ENCODE data around the gene CABP2. TPM values are rescaled to one million over a fixed set of nuclear protein-coding genes. Genes with fewer than 3 reads are reported as not detected.
"Not testable (repeated sequence)": the region's sequence is repeated elsewhere in the genome, so short reads cannot be mapped to it uniquely, and the experiment has no call there.

CABP2 gene
- total RNA-seq, 2 donors from 2014 or later: not detected

DNA sequence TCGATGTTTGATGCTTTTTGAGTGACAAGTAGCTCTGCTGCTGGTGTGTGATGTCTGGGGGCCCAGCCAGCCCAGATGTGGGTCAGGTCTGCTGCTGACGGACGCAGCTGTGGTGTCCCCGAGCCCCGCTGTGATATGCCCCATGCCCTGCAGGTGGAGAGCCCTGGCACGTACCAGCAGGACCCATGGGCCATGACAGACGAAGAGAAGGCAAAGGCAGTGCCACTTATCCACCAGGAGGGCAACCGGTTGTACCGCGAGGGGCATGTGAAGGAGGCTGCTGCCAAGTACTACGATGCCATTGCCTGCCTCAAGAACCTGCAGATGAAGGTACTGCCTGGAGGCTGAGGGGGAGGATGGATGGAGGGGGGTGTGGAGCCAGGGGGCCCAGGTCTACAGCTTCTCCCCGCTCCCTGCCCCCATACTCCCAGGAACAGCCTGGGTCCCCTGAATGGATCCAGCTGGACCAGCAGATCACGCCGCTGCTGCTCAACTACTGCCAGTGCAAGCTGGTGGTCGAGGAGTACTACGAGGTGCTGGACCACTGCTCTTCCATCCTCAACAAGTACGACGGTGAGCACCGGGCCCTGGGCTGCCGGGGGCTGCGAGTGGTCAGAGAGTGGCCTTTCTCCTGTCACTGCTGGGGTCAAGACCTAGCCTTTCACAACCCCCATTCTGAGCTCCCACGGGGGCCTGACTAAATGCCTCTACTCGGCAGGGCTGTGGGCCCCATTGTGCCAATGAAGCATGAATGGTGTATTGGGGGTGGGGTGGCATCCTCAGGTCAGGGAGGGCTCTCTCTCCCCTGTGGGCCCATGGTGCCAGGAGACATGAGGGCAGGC, 33.1 kb downstream of the CABP2 start:
- Histone ChIP-seq H3K4me3 (no peak overlapping the region), H3K4me1 (ENCODE audit: control insufficient read depth in 1 of 2, low read depth in 2 of 2) (peaks cover 2 to 3% of the 10 kb centered on the region in 2 donors), H3K36me3 (peaks cover 40% of the 10 kb centered on the region), H3K9me3 (no peaks in the 10 kb centered on the region), H3K27ac (no peak overlapping the region), H3K27me3 (replicated peaks; ENCODE audit: insufficient read depth) (no peaks in the 10 kb centered on the region)
- no peak for DNase-seq (ENCODE audit: low spot score)
- ATAC-seq (ENCODE audit: insufficient number of reproducible peaks, low FRiP score, low read depth): no peak
- TF ChIP-seq, protein P1, sequence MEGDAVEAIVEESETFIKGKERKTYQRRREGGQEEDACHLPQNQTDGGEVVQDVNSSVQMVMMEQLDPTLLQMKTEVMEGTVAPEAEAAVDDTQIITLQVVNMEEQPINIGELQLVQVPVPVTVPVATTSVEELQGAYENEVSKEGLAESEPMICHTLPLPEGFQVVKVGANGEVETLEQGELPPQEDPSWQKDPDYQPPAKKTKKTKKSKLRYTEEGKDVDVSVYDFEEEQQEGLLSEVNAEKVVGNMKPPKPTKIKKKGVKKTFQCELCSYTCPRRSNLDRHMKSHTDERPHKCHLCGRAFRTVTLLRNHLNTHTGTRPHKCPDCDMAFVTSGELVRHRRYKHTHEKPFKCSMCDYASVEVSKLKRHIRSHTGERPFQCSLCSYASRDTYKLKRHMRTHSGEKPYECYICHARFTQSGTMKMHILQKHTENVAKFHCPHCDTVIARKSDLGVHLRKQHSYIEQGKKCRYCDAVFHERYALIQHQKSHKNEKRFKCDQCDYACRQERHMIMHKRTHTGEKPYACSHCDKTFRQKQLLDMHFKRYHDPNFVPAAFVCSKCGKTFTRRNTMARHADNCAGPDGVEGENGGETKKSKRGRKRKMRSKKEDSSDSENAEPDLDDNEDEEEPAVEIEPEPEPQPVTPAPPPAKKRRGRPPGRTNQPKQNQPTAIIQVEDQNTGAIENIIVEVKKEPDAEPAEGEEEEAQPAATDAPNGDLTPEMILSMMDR (IDR thresholded peaks at IDR 0.05): no peak

DNA sequence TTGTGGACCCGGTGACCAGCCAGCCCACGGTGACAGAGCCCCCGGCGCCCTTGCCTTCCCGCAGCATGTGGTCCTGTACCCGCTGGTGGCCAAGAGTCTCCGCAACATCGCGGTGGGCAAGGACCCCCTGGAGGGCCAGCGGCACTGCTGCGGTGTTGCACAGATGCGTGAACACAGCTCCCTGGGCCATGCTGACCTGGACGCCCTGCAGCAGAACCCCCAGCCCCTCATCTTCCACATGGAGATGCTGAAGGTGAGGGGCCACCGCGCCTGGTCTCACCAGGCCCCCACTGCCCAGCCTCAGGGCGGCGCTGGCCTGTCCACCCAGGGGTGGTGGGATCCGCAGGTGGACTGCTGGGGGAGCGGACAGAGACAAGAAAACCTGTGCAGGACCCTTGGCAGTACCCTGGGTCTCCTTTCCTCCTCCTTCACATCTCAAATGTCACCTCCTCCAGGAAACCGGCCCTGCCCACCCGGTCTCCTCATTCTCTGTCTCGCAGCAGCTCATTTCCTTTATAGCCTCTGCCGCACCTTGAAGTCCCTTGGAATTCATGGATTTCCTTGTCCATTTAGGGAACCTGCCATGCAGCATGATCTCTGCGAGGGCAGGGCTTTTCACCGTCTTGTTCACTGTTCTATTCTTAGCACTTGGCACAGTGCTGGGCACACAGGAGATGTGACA, 33.9 kb downstream of the CABP2 start:
- DNase-seq (ENCODE audit: low spot score) (no peak), ATAC-seq (ENCODE audit: insufficient number of reproducible peaks, low FRiP score, low read depth) (no peak)
- Histone ChIP-seq H3K27me3 (replicated peaks; ENCODE audit: insufficient read depth) (no peaks in the 10 kb centered on the region), H3K4me3 (no peak overlapping the region), H3K4me1 (ENCODE audit: control insufficient read depth in 1 of 2, low read depth in 2 of 2) (peaks cover 7 to 10% of the 10 kb centered on the region in 2 donors), H3K27ac (no peak overlapping the region), H3K36me3 (peaks cover 40% of the 10 kb centered on the region), H3K9me3 (no peaks in the 10 kb centered on the region)
- TF ChIP-seq, protein P1 (IDR thresholded peaks at IDR 0.05): no peak

DNA sequence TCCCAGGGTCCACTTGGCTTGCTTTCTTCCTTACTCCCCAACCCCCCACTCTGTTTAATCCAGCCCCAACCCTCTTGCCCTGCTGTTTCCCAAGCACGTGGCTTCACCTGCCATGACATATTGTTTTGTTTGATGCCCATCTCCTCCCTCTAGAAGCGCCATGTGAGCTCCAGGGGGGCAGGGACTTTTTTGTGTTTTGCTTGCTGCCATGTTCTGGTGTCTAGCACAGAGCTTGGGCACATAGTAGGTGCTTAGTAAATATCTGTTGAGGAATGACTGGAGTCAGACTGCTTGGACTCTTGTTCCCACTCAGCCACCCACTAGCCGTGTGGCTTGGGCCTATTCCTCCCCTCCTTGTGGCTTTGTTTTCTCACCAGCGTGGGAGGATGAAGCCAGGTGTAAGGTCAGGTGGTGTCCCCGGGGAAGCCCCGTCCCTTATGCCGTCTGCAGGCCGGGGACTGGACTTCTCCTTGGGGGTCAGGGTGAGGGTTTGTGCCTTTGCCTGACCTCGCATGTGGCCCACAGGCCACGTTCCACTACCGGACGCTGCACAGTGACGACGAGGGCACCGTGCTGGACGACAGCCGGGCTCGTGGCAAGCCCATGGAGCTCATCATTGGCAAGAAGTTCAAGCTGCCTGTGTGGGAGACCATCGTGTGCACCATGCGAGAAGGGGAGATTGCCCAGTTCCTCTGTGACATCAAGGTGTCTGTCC, 36.6 kb downstream of the CABP2 start:
- Histone ChIP-seq H3K4me3 (no peak overlapping the region), H3K9me3 (no peaks in the 10 kb centered on the region), H3K4me1 (ENCODE audit: control insufficient read depth in 1 of 2, low read depth in 2 of 2) (peaks cover 18 to 27% of the 10 kb centered on the region in 2 donors), H3K27ac (no peak overlapping the region), H3K36me3 (peaks cover 19% of the 10 kb centered on the region), H3K27me3 (replicated peaks; ENCODE audit: insufficient read depth) (no peaks in the 10 kb centered on the region)
- DNase-seq (ENCODE audit: low spot score): no peak
- TF ChIP-seq, protein P1 (IDR thresholded peaks at IDR 0.05): no peak
- no peak for ATAC-seq (ENCODE audit: insufficient number of reproducible peaks, low FRiP score, low read depth)

DNA sequence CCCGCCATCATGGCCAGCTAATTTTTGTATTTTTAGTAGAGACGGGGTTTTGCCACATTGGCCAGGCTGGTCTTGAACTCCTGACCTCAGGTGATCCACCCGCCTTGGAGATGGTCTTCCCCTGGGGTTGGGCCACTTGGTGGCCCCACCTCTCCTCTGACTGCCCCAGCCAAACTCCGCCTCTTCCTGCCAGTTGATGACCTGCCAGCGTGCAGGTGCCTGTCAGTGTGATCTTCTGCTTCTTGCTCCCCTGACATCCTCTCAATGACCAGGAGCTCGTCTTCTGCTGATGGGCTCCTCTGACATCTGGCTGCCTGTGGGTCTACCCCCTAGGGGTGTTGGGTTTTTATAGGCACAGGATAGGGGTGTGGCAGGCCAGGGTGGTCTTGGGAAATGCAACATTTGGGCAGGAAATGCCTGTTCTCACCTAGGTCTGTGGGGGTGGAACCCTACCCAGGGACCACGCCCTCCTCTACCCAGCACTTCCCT, 37.3 kb downstream of the CABP2 start:
- DNase-seq (ENCODE audit: low spot score); H3K27me3 ChIP-seq (replicated peaks; ENCODE audit: insufficient read depth); ATAC-seq (ENCODE audit: insufficient number of reproducible peaks, low FRiP score, low read depth); H3K4me3 ChIP-seq; H3K27ac ChIP-seq; H3K9me3 ChIP-seq: not testable (repeated sequence)
- H3K4me1 ChIP-seq (ENCODE audit: control insufficient read depth in 1 of 2, low read depth in 2 of 2): peaks cover 18 to 27% of the 10 kb centered on the region in 2 donors
- H3K36me3 ChIP-seq: peaks cover 13% of the 10 kb centered on the region

DNA sequence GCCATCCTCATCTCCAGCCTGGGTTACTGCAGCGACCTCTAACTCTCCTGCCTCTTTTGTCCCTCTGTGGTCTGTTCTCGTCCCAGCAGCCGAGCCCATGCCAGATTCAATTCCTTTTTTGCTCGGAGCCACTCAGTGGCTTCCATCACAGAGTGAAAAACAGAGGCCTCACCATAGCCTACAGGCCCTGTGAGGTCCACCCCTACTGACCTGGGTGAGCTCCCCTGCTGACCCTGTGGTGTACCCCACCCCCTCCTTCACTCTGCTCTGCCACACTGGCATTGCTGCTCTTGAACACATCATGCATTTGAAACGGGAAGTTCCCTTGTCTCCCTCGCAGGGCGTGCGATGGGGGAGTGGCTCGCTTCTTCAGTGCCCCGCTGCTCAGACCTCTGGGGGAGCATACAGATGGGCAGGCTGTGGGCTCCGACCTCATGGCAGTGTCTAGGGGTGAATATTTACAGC, 38.4 kb downstream of the CABP2 start:
- Histone ChIP-seq H3K9me3 (no peaks in the 10 kb centered on the region), H3K27me3 (replicated peaks; ENCODE audit: insufficient read depth) (no peaks in the 10 kb centered on the region), H3K36me3 (peaks cover 4% of the 10 kb centered on the region), H3K27ac (no peak overlapping the region), H3K4me1 (ENCODE audit: control insufficient read depth in 1 of 2, low read depth in 2 of 2) (peaks cover 18 to 27% of the 10 kb centered on the region in 2 donors), H3K4me3 (peak overlapping the region; percentile 7)
- no peak for DNase-seq (ENCODE audit: low spot score)
- no peak for ATAC-seq (ENCODE audit: insufficient number of reproducible peaks, low FRiP score, low read depth)
- TF ChIP-seq, protein P1 (IDR thresholded peaks at IDR 0.05): no peak

Measured in thoracic aorta (tissue), 2 donors.